GM12892 (cell line): ENCODE data around the gene PIAS1.

Source experiments
- POLR2A ChIP-seq: IDR thresholded peaks from 2 replicates; pipeline ENCODE4 v1.6.1; 2011; ENCODE audit warnings: low read depth, low read length, control low read depth
- POLR2AphosphoS5 ChIP-seq: IDR thresholded peaks from 2 replicates; pipeline ENCODE4 v1.6.1; 2011; ENCODE audit warnings: low read depth, low read length, control low read depth

GRCh38 chr15:68163191-68163590, 109.1 kb downstream of the PIAS1 start:
- no peak for TF ChIP-seq POLR2A
- TF ChIP-seq POLR2AphosphoS5: no peak
